B cell (primary cell): Measurements from ENCODE around the gene BAMBI.

ENCODE experiments used
- CTCF ChIP-seq: fragments of 200-600 bp; IDR thresholded peaks from one replicate; pipeline ENCODE4 v1.8.0; 2022; ENCODE audit warnings: antibody characterized with exemption, mild to moderate bottlenecking
- EZH2 ChIP-seq: IDR thresholded peaks from 2 replicates; pipeline ENCODE4 v1.6.1; 2012; ENCODE audit warnings: borderline replicate concordance, low read depth, mild to moderate bottlenecking, moderate library complexity, low read length; ENCODE audit not compliant: insufficient read depth, poor library complexity, severe bottlenecking

- TF ChIP-seq CTCF (no peak), EZH2 (no peak)
These were observed 33.0 kb downstream of the BAMBI start for GRCh38 chr10:28710202-28710886.
